GM23248 (cell line): Measurements from ENCODE around the gene GRIA3. TPM values are rescaled to one million over a fixed set of nuclear protein-coding genes. Genes with fewer than 3 reads are reported as not detected.
"Not testable (repeated sequence)": the region's sequence is repeated elsewhere in the genome, so short reads cannot be mapped to it uniquely, and the experiment has no call there.

Experiments used
- DNase-seq: peaks from one replicate; pipeline ENCODE4 v3.0.0-alpha.2; 2015
- H2AFZ ChIP-seq: fragments of 200-600 bp; sonication (generic); 2 replicates; pipeline ENCODE4 v1.6.1; 2016; ENCODE audit warnings: antibody characterized with exemption
- H3F3A ChIP-seq: fragments of 200-600 bp; sonication (generic); 2 replicates; pipeline ENCODE4 v1.6.1; 2016; ENCODE audit warnings: mild to moderate bottlenecking, antibody characterized with exemption, mixed run types; ENCODE audit not compliant: insufficient read depth
- H3K27ac ChIP-seq: fragments of 200-600 bp; sonication (generic); 2 replicates; pipeline ENCODE4 v1.5.1; 2016; ENCODE audit warnings: mild to moderate bottlenecking
- H3K27me3 ChIP-seq: fragments of 200-600 bp; sonication (generic); replicated peaks from 2 replicates; pipeline ENCODE4 v1.6.1; 2016; ENCODE audit warnings: mild to moderate bottlenecking; ENCODE audit not compliant: insufficient read depth
- H3K36me3 ChIP-seq: fragments of 200-600 bp; sonication (generic); 2 replicates; pipeline ENCODE4 v1.6.1; 2016; ENCODE audit warnings: low read depth, mild to moderate bottlenecking
- H3K4me1 ChIP-seq: fragments of 200-600 bp; sonication (generic); 2 replicates; pipeline ENCODE4 v1.6.1; 2016; ENCODE audit warnings: mild to moderate bottlenecking; ENCODE audit not compliant: insufficient read depth
- H3K4me2 ChIP-seq: fragments of 200-600 bp; sonication (generic); one replicate; pipeline ENCODE4 v1.6.1; 2016; ENCODE audit warnings: mild to moderate bottlenecking; ENCODE audit not compliant: unreplicated experiment
- H3K4me3 ChIP-seq: fragments of 200-600 bp; sonication (generic); 2 replicates; pipeline ENCODE4 v1.5.1; 2016; ENCODE audit warnings: mild to moderate bottlenecking
- H3K79me2 ChIP-seq: fragments of 200-600 bp; sonication (generic); 2 replicates; pipeline ENCODE4 v1.6.1; 2016; ENCODE audit warnings: mild to moderate bottlenecking; ENCODE audit not compliant: insufficient read depth
- H3K9ac ChIP-seq: fragments of 200-600 bp; sonication (generic); 2 replicates; pipeline ENCODE4 v1.6.1; 2016; ENCODE audit warnings: mild to moderate bottlenecking
- H3K9me2 ChIP-seq: fragments of 200-600 bp; sonication (generic); 2 replicates; pipeline ENCODE4 v1.6.1; 2016; ENCODE audit warnings: mixed run types, mild to moderate bottlenecking, moderate library complexity; ENCODE audit not compliant: insufficient read depth
- H3K9me3 ChIP-seq: fragments of 200-600 bp; sonication (generic); one replicate; pipeline ENCODE4 v1.6.1; 2017; ENCODE audit warnings: low read depth
- H4K20me1 ChIP-seq: fragments of 200-600 bp; sonication (generic); 2 replicates; pipeline ENCODE4 v1.6.0; 2016; ENCODE audit not compliant: insufficient read depth
- EZH2 ChIP-seq: fragments of 200-600 bp; sonication (generic); IDR thresholded peaks from 2 replicates; pipeline ENCODE4 v1.6.1; 2018; ENCODE audit warnings: antibody characterized with exemption, mild to moderate bottlenecking; ENCODE audit not compliant: insufficient read depth, poor library complexity, severe bottlenecking
- EZH2phosphoT487 ChIP-seq: fragments of 200-600 bp; sonication (generic); IDR thresholded peaks from 2 replicates; pipeline ENCODE4 v1.6.1; 2018; ENCODE audit warnings: antibody characterized with exemption, moderate library complexity, mild to moderate bottlenecking, low read depth; ENCODE audit not compliant: insufficient read depth
- WGBS, 2 experiments: methylation state at CpG; one replicate each; pipeline ENCODE4 v1.1.6; 2015 to 2017; ENCODE audit warnings: low lambda C conversion rate in 2 of 2, low coverage in 1 of 2; ENCODE audit errors: missing lambda C conversion rate in 2 of 2; 5-methylcytosine and 5-hydroxymethylcytosine counted together
- in situ Hi-C: fragments of 300-500 bp; cut with MboI; formaldehyde crosslinking; loops from 2 replicates; pipeline ENCODE4 v1.15.0; 2020
- polyA plus RNA-seq: library from polyadenylated mRNA; unstranded; fragments of >200 nt; fragmentation: Nextera tagmentation; extraction: Ambion mirVana; gene quantifications from 2 replicates; pipeline ENCODE4 v1.2.1, GENCODE V29; 2016
- total RNA-seq: library from RNA; depleted of rRNA; stranded (reverse); fragments of >200 nt; shearing (Covaris generic); gene quantifications from 2 replicates; pipeline ENCODE4 v1.2.3, GENCODE V29; 2014

The GRIA3 gene
- total and polyA plus RNA-seq, 2 experiments from 2014 or later: 36.0 to 52.4 TPM

DNA sequence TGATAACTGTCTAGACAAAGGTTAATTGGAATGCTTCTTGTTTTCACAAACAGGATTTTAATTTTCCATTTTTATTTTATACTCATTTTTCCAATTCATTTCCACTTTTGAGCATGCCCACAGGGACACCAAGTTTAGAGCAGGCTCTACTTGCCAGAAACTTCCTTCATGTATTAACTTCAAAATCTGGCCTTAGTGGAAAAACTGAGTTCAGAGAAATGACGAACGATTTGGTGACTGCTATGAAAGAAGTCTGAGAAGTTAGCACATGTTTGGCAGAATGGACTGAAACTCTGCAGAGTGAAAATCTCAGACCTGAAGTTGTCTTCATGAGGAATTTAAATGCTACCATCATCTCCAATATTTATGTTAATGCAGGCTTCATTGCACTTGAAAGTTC is 334.7 kb downstream of the GRIA3 start:
- no peak for DNase-seq
- H3K27ac ChIP-seq: no peak overlapping the region
- H3K36me3 ChIP-seq: no peaks in the 10 kb centered on the region
- TF ChIP-seq EZH2phosphoT487 (no peak), EZH2 (no peak)
- no peak overlapping the region for H3K9ac ChIP-seq
- no peak overlapping the region for H3K4me2 ChIP-seq
- 6 to 7% methylated on average over 2 of the region's 2 CpGs for WGBS, 2 experiments
- no peaks in the 10 kb centered on the region for H3K79me2 ChIP-seq
- no peaks in the 10 kb centered on the region for H3K4me1 ChIP-seq
- in situ Hi-C loops: no loop called here
- H3K9me3 ChIP-seq: no peaks in the 10 kb centered on the region
- no peaks in the 10 kb centered on the region for H3K9me2 ChIP-seq
- H3F3A ChIP-seq: no peaks in the 10 kb centered on the region
- no peak overlapping the region for H3K4me3 ChIP-seq
- H4K20me1 ChIP-seq: no peaks in the 10 kb centered on the region
- no peak overlapping the region for H2AFZ ChIP-seq
- H3K27me3 ChIP-seq: no peaks in the 10 kb centered on the region

DNA sequence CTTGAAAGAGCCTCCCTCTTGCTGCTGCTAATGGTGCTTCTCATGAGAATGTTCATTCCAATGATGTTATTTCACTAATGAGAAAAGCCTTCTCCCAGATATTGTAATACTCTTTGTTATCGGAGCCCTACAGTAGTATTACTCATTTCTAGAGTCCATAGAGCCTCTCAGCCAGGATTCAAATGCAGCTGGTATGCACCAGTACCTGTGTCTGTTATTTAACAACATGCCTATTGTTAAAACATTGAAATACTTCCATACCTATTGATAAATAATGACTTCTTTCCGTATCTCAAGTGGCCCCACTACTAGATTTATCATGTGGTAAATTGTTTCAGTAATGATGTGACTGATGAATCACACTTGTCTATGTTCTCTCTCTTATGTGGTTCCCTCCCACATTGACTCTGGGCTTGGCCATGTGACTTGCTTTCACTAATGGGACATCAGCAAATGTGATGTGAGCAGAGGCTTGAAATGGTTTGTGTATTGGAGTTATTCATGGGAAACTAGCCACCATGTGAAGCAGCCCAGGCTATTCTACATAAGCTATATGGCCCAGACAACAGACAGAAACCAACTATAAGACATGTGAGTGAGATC is 341.1 kb downstream of the GRIA3 start:
- Histone ChIP-seq H4K20me1 (no peaks in the 10 kb centered on the region), H3F3A (no peaks in the 10 kb centered on the region), H3K9ac (no peak overlapping the region), H3K9me3 (no peaks in the 10 kb centered on the region), H3K4me3 (no peak overlapping the region), H3K79me2 (no peaks in the 10 kb centered on the region), H3K4me1 (no peaks in the 10 kb centered on the region), H3K27ac (no peak overlapping the region), H3K36me3 (no peaks in the 10 kb centered on the region), H2AFZ (no peak overlapping the region), H3K27me3 (no peaks in the 10 kb centered on the region), H3K4me2 (no peak overlapping the region), H3K9me2 (no peaks in the 10 kb centered on the region)
- peak; percentile 50 for DNase-seq
- TF ChIP-seq EZH2: no peak
- TF ChIP-seq EZH2phosphoT487: no peak
- in situ Hi-C loops: no loop called here
- 14 to 17% methylated on average over 2 of the region's 2 CpGs for WGBS, 2 experiments

DNA sequence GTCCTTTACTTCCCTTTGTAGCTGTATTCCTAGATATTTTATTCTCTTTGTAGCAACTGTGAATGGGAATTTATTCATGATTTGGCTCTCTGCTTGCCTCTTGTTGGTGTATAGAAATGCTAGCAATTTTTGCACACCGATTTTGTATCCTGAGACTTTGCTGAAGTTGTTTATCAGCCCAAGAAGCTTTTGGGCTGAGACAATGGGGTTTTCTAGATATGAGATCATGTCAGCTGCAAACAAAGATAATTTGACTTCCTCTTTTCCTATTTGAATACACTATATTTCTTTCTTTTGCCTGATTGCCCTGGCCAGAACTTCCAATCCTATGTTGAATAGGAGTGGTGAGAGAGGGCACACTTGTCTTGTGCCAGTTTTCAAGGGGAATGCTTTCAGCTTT is 346.6 kb downstream of the GRIA3 start:
- in situ Hi-C loops, DNase-seq, H3K9me3 ChIP-seq: not testable (repeated sequence)

More for the DNA sequence above, 346.6 kb downstream of the GRIA3 start:
- H3K9me2 ChIP-seq, H3K27ac ChIP-seq, H4K20me1 ChIP-seq, H3F3A ChIP-seq, H3K36me3 ChIP-seq, H2AFZ ChIP-seq, H3K4me2 ChIP-seq, H3K27me3 ChIP-seq, H3K79me2 ChIP-seq, H3K4me3 ChIP-seq, H3K9ac ChIP-seq, H3K4me1 ChIP-seq: not testable (repeated sequence)
- 75 to 94% methylated on average over 1 of the region's 1 CpG for WGBS, 2 experiments
